ENCODE results near the gene BLNK. TPM values are rescaled to one million over a fixed set of nuclear protein-coding genes. Genes with fewer than 3 reads are reported as not detected.

The BLNK gene
- total RNA-seq, 1 experiment from 2014 or later = not detected

- Histone ChIP-seq H3K36me3 (ENCODE audit: insufficient read depth, low read length, poor library complexity, severe bottlenecking) (no peaks in the 10 kb centered on the region), H3K4me3 (ENCODE audit: low read depth, low read length, poor library complexity, severe bottlenecking) (no peak overlapping the region), H3K27me3 (replicated peaks; ENCODE audit: insufficient read depth, low read depth, low read length, poor library complexity) (peaks cover 62% of the 10 kb centered on the region), H3K4me1 (ENCODE audit: insufficient read depth, low read length, poor library complexity, severe bottlenecking) (no peaks in the 10 kb centered on the region), H3K9me3 (ENCODE audit: low read depth, low read length, poor library complexity, severe bottlenecking) (no peaks in the 10 kb centered on the region), H3K27ac (ENCODE audit: low read depth, low read length, poor library complexity, severe bottlenecking) (no peak overlapping the region)
- no peak for TF ChIP-seq EZH2 (IDR thresholded peaks at IDR 0.05; ENCODE audit: borderline replicate concordance, low read depth, low read length, poor library complexity, severe bottlenecking)
- TF ChIP-seq CTCF (conservative IDR thresholded peaks at IDR 0.05; ENCODE audit: low read depth, low read length) = no peak
- BruUV-seq (replicated peaks) = no TSS peak
- POLR2A ChIA-PET (ENCODE audit: low non-redundant PET) = no interaction called here
- no peak for DNase-seq (ENCODE audit: low spot score)
- intact Hi-C loops (cut with micrococcal nuclease; ENCODE audit: unreplicated experiment) = no loop called here
- CTCF ChIA-PET = no interaction called here
Measured at GRCh38 chr10:96298362-96298761, 27.0 kb upstream of the BLNK start.

DNA sequence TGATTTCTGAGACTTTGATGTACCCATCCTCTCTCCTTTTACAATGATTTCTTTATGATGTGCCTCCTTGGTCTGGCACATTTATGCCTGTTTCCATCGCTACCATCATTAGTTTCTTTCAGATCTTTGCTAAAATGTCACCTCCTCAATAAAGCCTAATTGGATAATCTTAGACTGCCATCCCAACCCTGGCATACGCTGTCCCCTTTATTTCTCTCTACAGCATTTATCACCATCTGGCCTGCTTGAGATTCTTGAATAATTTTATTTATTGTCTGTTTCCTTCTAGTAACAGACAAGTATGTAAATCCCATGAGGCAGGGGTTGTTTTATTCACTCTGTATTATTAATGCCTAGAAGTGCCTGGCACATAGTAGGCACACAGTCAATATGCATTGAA, 26.1 kb upstream of the BLNK start:
- intact Hi-C loops (cut with micrococcal nuclease; ENCODE audit: unreplicated experiment) = no loop called here
- Histone ChIP-seq H3K4me1 (ENCODE audit: insufficient read depth, low read length, poor library complexity, severe bottlenecking) (no peaks in the 10 kb centered on the region), H3K9me3 (ENCODE audit: low read depth, low read length, poor library complexity, severe bottlenecking) (no peaks in the 10 kb centered on the region), H3K27ac (ENCODE audit: low read depth, low read length, poor library complexity, severe bottlenecking) (no peak overlapping the region), H3K36me3 (ENCODE audit: insufficient read depth, low read length, poor library complexity, severe bottlenecking) (no peaks in the 10 kb centered on the region), H3K27me3 (replicated peaks; ENCODE audit: insufficient read depth, low read depth, low read length, poor library complexity) (peaks cover 66% of the 10 kb centered on the region), H3K4me3 (ENCODE audit: low read depth, low read length, poor library complexity, severe bottlenecking) (no peak overlapping the region)
- TF ChIP-seq CTCF (conservative IDR thresholded peaks at IDR 0.05; ENCODE audit: low read depth, low read length) = no peak
- no peak for TF ChIP-seq EZH2 (IDR thresholded peaks at IDR 0.05; ENCODE audit: borderline replicate concordance, low read depth, low read length, poor library complexity, severe bottlenecking)
- ChIA-PET CTCF (no interaction called here), POLR2A (ENCODE audit: low non-redundant PET) (no interaction called here)
- DNase-seq (ENCODE audit: low spot score) = no peak
- BruUV-seq (replicated peaks) = no TSS peak

GRCh38 chr10:96295475-96295874, 24.1 kb upstream of the BLNK start:
- TF ChIP-seq EZH2 (IDR thresholded peaks at IDR 0.05; ENCODE audit: borderline replicate concordance, low read depth, low read length, poor library complexity, severe bottlenecking) (no peak), CTCF (conservative IDR thresholded peaks at IDR 0.05; ENCODE audit: low read depth, low read length) (no peak)
- Histone ChIP-seq H3K9me3 (ENCODE audit: low read depth, low read length, poor library complexity, severe bottlenecking) (no peaks in the 10 kb centered on the region), H3K4me3 (ENCODE audit: low read depth, low read length, poor library complexity, severe bottlenecking) (no peak overlapping the region), H3K36me3 (ENCODE audit: insufficient read depth, low read length, poor library complexity, severe bottlenecking) (no peaks in the 10 kb centered on the region), H3K27ac (ENCODE audit: low read depth, low read length, poor library complexity, severe bottlenecking) (no peak overlapping the region), H3K4me1 (ENCODE audit: insufficient read depth, low read length, poor library complexity, severe bottlenecking) (no peaks in the 10 kb centered on the region), H3K27me3 (replicated peaks; ENCODE audit: insufficient read depth, low read depth, low read length, poor library complexity) (peaks cover 62% of the 10 kb centered on the region)
- no TSS peak for BruUV-seq (replicated peaks)
- ChIA-PET POLR2A (ENCODE audit: low non-redundant PET) (no interaction called here), CTCF (no interaction called here)
- no peak for DNase-seq (ENCODE audit: low spot score)
- intact Hi-C loops (cut with micrococcal nuclease; ENCODE audit: unreplicated experiment) = no loop called here

Measured in A673 (cell line).